GM23338 (cell line): Measurements from ENCODE around the gene EFS.

Source experiments
- CREB1 ChIP-seq: fragments of 250-450 bp; sonication (Bioruptor Pico); IDR thresholded peaks from 2 replicates; pipeline ENCODE4 v1.5.0; 2020; ENCODE audit warnings: low read depth, mild to moderate bottlenecking, moderate library complexity
- EZH2 ChIP-seq: fragments of 200-600 bp; sonication (generic); IDR thresholded peaks from one replicate; pipeline ENCODE4 v1.8.0; 2017; ENCODE audit warnings: antibody characterized with exemption, mild to moderate bottlenecking, low read depth; ENCODE audit not compliant: unreplicated experiment
- EZH2phosphoT487 ChIP-seq: fragments of 200-600 bp; sonication (generic); IDR thresholded peaks from one replicate; pipeline ENCODE4 v1.8.1; 2018; ENCODE audit warnings: antibody characterized with exemption; ENCODE audit not compliant: unreplicated experiment
- JUNB ChIP-seq: IDR thresholded peaks from one replicate; pipeline ENCODE4 v1.6.1; 2016; ENCODE audit warnings: antibody characterized with exemption; ENCODE audit not compliant: unreplicated experiment
- NANOG ChIP-seq: IDR thresholded peaks from 2 replicates; pipeline ENCODE4 v1.6.1; 2016; ENCODE audit warnings: antibody characterized with exemption, borderline replicate concordance
- POLR2AphosphoS5 ChIP-seq: IDR thresholded peaks from 2 replicates; pipeline ENCODE4 v1.6.1; 2016; ENCODE audit warnings: antibody characterized with exemption, low read depth
- STAT1 ChIP-seq: IDR thresholded peaks from one replicate; pipeline ENCODE4 v1.6.1; 2016; ENCODE audit warnings: antibody characterized with exemption; ENCODE audit not compliant: unreplicated experiment
- ZNF114 ChIP-seq: fragments of 250-450 bp; sonication (Bioruptor Pico); IDR thresholded peaks from 2 replicates; pipeline ENCODE4 v1.5.0; 2020; ENCODE audit warnings: mild to moderate bottlenecking, moderate library complexity
- ZNF331 ChIP-seq: fragments of 250-450 bp; sonication (Bioruptor Pico); IDR thresholded peaks from 2 replicates; pipeline ENCODE4 v1.5.0; 2020; ENCODE audit warnings: low read depth, mild to moderate bottlenecking, moderate library complexity
- TF ChIP-seq, protein P1 (sequence below), 2 experiments: fragments of 200-600 bp in 1 of 2; sonication (generic) in 1 of 2; conservative IDR thresholded peaks; 2 replicates each; pipeline versions ENCODE4 v1.5.1 to v1.6.1; 2016 to 2017; ENCODE audit warnings: antibody characterized with exemption in 2 of 2, low read depth in 2 of 2, mild to moderate bottlenecking in 2 of 2, moderate library complexity in 1 of 2
- TF ChIP-seq, protein P2 (sequence below): IDR thresholded peaks from one replicate; pipeline ENCODE4 v1.6.1; 2018; ENCODE audit warnings: antibody characterized with exemption; ENCODE audit not compliant: unreplicated experiment
- TF ChIP-seq, protein P3 (sequence below): IDR thresholded peaks from 2 replicates; pipeline ENCODE4 v1.6.1; 2016; ENCODE audit warnings: antibody characterized with exemption

GRCh38 chr14:23344481-23344880 lies 20.5 kb downstream of the EFS start:
- TF ChIP-seq, protein P1, sequence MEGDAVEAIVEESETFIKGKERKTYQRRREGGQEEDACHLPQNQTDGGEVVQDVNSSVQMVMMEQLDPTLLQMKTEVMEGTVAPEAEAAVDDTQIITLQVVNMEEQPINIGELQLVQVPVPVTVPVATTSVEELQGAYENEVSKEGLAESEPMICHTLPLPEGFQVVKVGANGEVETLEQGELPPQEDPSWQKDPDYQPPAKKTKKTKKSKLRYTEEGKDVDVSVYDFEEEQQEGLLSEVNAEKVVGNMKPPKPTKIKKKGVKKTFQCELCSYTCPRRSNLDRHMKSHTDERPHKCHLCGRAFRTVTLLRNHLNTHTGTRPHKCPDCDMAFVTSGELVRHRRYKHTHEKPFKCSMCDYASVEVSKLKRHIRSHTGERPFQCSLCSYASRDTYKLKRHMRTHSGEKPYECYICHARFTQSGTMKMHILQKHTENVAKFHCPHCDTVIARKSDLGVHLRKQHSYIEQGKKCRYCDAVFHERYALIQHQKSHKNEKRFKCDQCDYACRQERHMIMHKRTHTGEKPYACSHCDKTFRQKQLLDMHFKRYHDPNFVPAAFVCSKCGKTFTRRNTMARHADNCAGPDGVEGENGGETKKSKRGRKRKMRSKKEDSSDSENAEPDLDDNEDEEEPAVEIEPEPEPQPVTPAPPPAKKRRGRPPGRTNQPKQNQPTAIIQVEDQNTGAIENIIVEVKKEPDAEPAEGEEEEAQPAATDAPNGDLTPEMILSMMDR (conservative IDR thresholded peaks at IDR 0.05; ENCODE audit: low read depth in 2 of 2): peak in 1 of 2 experiments; percentile 11; a peak in 1 of 4 replicates
- TF ChIP-seq EZH2 (no peak), POLR2AphosphoS5 (no peak), EZH2phosphoT487 (no peak), NANOG (no peak), CREB1 (CRISPR knock-in tag) (no peak), ZNF331 (CRISPR knock-in tag) (no peak), STAT1 (no peak), JUNB (no peak), ZNF114 (CRISPR knock-in tag) (no peak)
- TF ChIP-seq, protein P2, sequence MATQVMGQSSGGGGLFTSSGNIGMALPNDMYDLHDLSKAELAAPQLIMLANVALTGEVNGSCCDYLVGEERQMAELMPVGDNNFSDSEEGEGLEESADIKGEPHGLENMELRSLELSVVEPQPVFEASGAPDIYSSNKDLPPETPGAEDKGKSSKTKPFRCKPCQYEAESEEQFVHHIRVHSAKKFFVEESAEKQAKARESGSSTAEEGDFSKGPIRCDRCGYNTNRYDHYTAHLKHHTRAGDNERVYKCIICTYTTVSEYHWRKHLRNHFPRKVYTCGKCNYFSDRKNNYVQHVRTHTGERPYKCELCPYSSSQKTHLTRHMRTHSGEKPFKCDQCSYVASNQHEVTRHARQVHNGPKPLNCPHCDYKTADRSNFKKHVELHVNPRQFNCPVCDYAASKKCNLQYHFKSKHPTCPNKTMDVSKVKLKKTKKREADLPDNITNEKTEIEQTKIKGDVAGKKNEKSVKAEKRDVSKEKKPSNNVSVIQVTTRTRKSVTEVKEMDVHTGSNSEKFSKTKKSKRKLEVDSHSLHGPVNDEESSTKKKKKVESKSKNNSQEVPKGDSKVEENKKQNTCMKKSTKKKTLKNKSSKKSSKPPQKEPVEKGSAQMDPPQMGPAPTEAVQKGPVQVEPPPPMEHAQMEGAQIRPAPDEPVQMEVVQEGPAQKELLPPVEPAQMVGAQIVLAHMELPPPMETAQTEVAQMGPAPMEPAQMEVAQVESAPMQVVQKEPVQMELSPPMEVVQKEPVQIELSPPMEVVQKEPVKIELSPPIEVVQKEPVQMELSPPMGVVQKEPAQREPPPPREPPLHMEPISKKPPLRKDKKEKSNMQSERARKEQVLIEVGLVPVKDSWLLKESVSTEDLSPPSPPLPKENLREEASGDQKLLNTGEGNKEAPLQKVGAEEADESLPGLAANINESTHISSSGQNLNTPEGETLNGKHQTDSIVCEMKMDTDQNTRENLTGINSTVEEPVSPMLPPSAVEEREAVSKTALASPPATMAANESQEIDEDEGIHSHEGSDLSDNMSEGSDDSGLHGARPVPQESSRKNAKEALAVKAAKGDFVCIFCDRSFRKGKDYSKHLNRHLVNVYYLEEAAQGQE: no peak
- TF ChIP-seq, protein P3, sequence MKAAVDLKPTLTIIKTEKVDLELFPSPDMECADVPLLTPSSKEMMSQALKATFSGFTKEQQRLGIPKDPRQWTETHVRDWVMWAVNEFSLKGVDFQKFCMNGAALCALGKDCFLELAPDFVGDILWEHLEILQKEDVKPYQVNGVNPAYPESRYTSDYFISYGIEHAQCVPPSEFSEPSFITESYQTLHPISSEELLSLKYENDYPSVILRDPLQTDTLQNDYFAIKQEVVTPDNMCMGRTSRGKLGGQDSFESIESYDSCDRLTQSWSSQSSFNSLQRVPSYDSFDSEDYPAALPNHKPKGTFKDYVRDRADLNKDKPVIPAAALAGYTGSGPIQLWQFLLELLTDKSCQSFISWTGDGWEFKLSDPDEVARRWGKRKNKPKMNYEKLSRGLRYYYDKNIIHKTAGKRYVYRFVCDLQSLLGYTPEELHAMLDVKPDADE: no peak
